Panc1 (cell line): Measurements from ENCODE around the gene LRRC61. TPM values are rescaled to one million over a fixed set of nuclear protein-coding genes. Genes with fewer than 3 reads are reported as not detected.

Experiments
- ATAC-seq: fragments of 200-7000 bp; cut with Tn5 transposase; 2 replicates; pipeline ENCODE4 v1.9.1; 2020; ENCODE audit warnings: mild to moderate bottlenecking, moderate library complexity
- BruUV-seq: library from RNA; stranded (reverse); fragments of 400-500 nt; replicated peaks from 2 replicates; lab custom pipeline; 2021; lab: Mats Ljungman, UMichigan
- CTCF ChIA-PET: fragments of 300-600 bp; sonication (Branson Sonifier 250); formaldehyde crosslinking; loops from one replicate; lab custom pipeline; 2022; ENCODE audit warnings: antibody characterized with exemption; lab: Charles Lee
- POLR2A ChIA-PET: fragments of 300-600 bp; sonication (Branson Sonifier 250); formaldehyde crosslinking; loops from one replicate; lab custom pipeline; 2022; ENCODE audit warnings: antibody characterized with exemption; lab: Charles Lee
- DNase-seq: peaks from one replicate; pipeline ENCODE4 v3.0.0-alpha.2; 2010; ENCODE audit warnings: low read depth, low spot score
- H3K27ac ChIP-seq: 2 replicates; pipeline ENCODE4 v1.5.1; 2011; ENCODE audit warnings: mild to moderate bottlenecking, low read length, inconsistent platforms
- H3K27me3 ChIP-seq: fragments of 200-500 bp; sonication (Bioruptor generic); 2 replicates; pipeline ENCODE4 v1.6.0; 2014; ENCODE audit warnings: low read length, inconsistent platforms; ENCODE audit not compliant: control insufficient read depth, insufficient read depth
- H3K36me3 ChIP-seq: fragments of 200-500 bp; sonication (Bioruptor generic); 2 replicates; pipeline ENCODE4 v1.5.1; 2014; ENCODE audit warnings: inconsistent platforms, mild to moderate bottlenecking, low read length, moderate library complexity; ENCODE audit not compliant: control insufficient read depth, insufficient read depth
- H3K4me1 ChIP-seq: 2 replicates; pipeline ENCODE4 v1.5.1; 2011; ENCODE audit warnings: inconsistent platforms, mild to moderate bottlenecking, low read length, moderate library complexity; ENCODE audit not compliant: control insufficient read depth, insufficient read depth
- H3K4me3 ChIP-seq, 2 experiments: 2 replicates each; pipeline ENCODE4 v1.5.1; 2011 to 2012; ENCODE audit warnings: low read depth in 2 of 2, low read length in 2 of 2, mild to moderate bottlenecking in 2 of 2, inconsistent platforms in 1 of 2, moderate library complexity in 1 of 2
- H3K9me3 ChIP-seq: fragments of 200-500 bp; sonication (Bioruptor generic); 2 replicates; pipeline ENCODE4 v1.5.1; 2014; ENCODE audit warnings: low read depth, mild to moderate bottlenecking, inconsistent platforms, low read length, moderate library complexity; ENCODE audit not compliant: control insufficient read depth, insufficient read depth
- POLR2AphosphoS5 ChIP-seq: IDR thresholded peaks from 2 replicates; pipeline ENCODE4 v1.6.1; 2012; ENCODE audit warnings: mild to moderate bottlenecking, low read depth, low read length, moderate library complexity
- SIN3A ChIP-seq: IDR thresholded peaks from 2 replicates; pipeline ENCODE4 v1.6.1; 2012; ENCODE audit warnings: low read depth, mild to moderate bottlenecking, low read length, moderate library complexity, borderline replicate concordance; ENCODE audit not compliant: insufficient read depth
- TCF7L2 ChIP-seq: IDR thresholded peaks from 2 replicates; pipeline ENCODE4 v1.6.1; 2011; ENCODE audit warnings: mild to moderate bottlenecking, low read depth, low read length, inconsistent platforms
- in situ Hi-C: cut with HindIII; loops from 2 replicates; pipeline ENCODE4 v1.10.0; 2016; ENCODE audit warnings: low sequenced_read_pairs, low pct_unique_long_range_greater_than_20kb
- intact Hi-C: fragments of 100-400 bp; cut with micrococcal nuclease; formaldehyde crosslinking; loops from one replicate; pipeline ENCODE4 v1.10.0; 2022; ENCODE audit not compliant: unreplicated experiment
- total RNA-seq: library from RNA; stranded (reverse); gene quantifications from one replicate; pipeline ENCODE4 v1.2.1, GENCODE V29; 2021; ENCODE audit not compliant: unreplicated experiment
- TF ChIP-seq, protein P1 (sequence below), 2 experiments: IDR thresholded peaks; 2 replicates each; pipeline ENCODE4 v1.6.1; 2011 to 2012; ENCODE audit warnings: low read depth in 2 of 2, control low read depth in 1 of 2, low read length in 1 of 2, mild to moderate bottlenecking in 1 of 2, moderate library complexity in 1 of 2; ENCODE audit not compliant: insufficient read depth in 1 of 2
- TF ChIP-seq, protein P2 (sequence below): fragments of 450-650 bp; IDR thresholded peaks from 2 replicates; pipeline ENCODE4 v1.5.1; 2017; ENCODE audit warnings: mild to moderate bottlenecking

LRRC61 gene
- total RNA-seq, 1 experiment from 2014 or later = 13.8 TPM

DNA sequence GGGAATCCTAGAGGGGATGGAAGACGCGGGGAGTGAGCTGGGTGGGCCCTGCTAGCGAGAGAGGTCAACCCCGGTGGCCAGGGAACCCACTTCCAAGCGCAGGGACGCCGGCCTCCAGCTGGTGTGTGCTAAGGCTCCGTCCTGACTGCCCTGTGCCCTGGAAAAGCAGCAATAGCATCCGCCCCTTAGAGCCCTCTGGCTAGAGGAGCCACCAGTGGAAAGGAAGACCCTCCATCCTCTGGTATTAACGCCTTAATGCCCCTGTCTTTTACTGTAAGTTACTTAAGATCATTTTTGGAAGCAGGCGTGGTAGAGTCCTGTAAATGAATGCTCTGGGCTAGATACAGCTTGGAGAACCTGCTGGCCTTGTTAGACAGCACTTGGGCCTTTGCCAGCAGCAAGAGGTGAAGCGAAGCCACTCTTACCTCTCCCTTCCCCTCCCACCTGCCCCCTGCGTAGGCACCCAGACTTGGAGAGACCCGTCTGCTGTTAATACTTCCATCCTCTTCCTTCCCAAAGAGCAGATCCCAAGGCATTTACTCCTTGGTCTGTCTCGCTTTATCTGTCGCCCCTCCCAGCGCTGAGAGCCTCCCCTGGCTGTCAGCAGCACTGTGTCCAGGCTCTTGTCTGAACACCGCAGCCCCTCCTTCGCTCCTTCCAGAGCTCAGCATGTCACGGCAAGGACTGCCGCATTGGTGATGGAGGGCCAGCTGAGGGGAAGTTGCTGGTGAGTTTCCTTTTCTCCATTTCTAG, 50.1 kb downstream of the LRRC61 start:
- Histone ChIP-seq H3K27ac (no peak overlapping the region), H3K9me3 (no peaks in the 10 kb centered on the region), H3K36me3 (peaks cover 9% of the 10 kb centered on the region), H3K27me3 (no peaks in the 10 kb centered on the region), H3K4me3 (no peak overlapping the region), H3K4me1 (peaks cover 55% of the 10 kb centered on the region)
- DNase-seq (no peak), ATAC-seq (no peak)
- POLR2A ChIA-PET = no interaction called here
- CTCF ChIA-PET = no interaction called here
- TF ChIP-seq POLR2AphosphoS5 (no peak), SIN3A (no peak), TCF7L2 (no peak)
- TF ChIP-seq, protein P1, sequence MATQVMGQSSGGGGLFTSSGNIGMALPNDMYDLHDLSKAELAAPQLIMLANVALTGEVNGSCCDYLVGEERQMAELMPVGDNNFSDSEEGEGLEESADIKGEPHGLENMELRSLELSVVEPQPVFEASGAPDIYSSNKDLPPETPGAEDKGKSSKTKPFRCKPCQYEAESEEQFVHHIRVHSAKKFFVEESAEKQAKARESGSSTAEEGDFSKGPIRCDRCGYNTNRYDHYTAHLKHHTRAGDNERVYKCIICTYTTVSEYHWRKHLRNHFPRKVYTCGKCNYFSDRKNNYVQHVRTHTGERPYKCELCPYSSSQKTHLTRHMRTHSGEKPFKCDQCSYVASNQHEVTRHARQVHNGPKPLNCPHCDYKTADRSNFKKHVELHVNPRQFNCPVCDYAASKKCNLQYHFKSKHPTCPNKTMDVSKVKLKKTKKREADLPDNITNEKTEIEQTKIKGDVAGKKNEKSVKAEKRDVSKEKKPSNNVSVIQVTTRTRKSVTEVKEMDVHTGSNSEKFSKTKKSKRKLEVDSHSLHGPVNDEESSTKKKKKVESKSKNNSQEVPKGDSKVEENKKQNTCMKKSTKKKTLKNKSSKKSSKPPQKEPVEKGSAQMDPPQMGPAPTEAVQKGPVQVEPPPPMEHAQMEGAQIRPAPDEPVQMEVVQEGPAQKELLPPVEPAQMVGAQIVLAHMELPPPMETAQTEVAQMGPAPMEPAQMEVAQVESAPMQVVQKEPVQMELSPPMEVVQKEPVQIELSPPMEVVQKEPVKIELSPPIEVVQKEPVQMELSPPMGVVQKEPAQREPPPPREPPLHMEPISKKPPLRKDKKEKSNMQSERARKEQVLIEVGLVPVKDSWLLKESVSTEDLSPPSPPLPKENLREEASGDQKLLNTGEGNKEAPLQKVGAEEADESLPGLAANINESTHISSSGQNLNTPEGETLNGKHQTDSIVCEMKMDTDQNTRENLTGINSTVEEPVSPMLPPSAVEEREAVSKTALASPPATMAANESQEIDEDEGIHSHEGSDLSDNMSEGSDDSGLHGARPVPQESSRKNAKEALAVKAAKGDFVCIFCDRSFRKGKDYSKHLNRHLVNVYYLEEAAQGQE (IDR thresholded peaks at IDR 0.05; ENCODE audit: insufficient read depth in 1 of 2, low read depth in 2 of 2, low read length in 1 of 2) = no peak
- TF ChIP-seq, protein P2, sequence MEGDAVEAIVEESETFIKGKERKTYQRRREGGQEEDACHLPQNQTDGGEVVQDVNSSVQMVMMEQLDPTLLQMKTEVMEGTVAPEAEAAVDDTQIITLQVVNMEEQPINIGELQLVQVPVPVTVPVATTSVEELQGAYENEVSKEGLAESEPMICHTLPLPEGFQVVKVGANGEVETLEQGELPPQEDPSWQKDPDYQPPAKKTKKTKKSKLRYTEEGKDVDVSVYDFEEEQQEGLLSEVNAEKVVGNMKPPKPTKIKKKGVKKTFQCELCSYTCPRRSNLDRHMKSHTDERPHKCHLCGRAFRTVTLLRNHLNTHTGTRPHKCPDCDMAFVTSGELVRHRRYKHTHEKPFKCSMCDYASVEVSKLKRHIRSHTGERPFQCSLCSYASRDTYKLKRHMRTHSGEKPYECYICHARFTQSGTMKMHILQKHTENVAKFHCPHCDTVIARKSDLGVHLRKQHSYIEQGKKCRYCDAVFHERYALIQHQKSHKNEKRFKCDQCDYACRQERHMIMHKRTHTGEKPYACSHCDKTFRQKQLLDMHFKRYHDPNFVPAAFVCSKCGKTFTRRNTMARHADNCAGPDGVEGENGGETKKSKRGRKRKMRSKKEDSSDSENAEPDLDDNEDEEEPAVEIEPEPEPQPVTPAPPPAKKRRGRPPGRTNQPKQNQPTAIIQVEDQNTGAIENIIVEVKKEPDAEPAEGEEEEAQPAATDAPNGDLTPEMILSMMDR = no peak
- intact Hi-C loops = no loop called here
- in situ Hi-C loops = no loop called here
- TSS peak; percentile 33 for BruUV-seq

DNA sequence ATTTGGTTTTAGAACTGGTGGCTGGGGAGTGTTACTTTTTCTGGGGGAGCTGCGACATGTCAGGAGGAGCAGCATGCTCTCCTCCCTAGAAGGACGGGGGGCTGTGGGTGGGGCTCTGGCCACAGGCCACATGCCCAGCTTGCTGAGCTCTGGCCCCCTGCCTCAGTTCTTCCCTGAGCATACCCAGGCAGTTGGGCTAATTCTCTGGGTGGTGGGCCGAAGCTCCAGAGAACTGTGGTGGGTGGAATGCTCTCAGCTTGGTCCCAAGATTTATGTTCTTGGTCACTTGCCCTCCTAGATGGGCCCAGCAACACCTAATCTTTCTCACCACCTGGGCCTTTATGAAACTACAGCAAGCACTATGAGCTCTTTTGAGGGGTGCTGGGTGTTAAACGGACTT, 50.9 kb downstream of the LRRC61 start:
- no peak for TF ChIP-seq TCF7L2
- TF ChIP-seq POLR2AphosphoS5 = no peak
- no peak for TF ChIP-seq SIN3A
- TF ChIP-seq, protein P1 (IDR thresholded peaks at IDR 0.05; ENCODE audit: insufficient read depth in 1 of 2, low read depth in 2 of 2, low read length in 1 of 2) = no peak
- TF ChIP-seq, protein P2 = no peak
- peak overlapping the region; percentile 61; the same call in 1 of the 2 replicates for H3K27ac ChIP-seq
- no peak for ATAC-seq
- ChIA-PET CTCF (no interaction called here), POLR2A (interaction anchor here (0.6 kb wide), 1 partner anchor 58 kb away, joined by 10 read pairs; no protein-coding TSS in a partner anchor)
- no TSS peak for BruUV-seq
- intact Hi-C loops (no loop called here), in situ Hi-C loops (no loop called here)
- peaks cover 9% of the 10 kb centered on the region for H3K36me3 ChIP-seq
- no peak for DNase-seq
- no peaks in the 10 kb centered on the region for H3K27me3 ChIP-seq
- H3K4me1 ChIP-seq = peaks cover 61% of the 10 kb centered on the region
- H3K9me3 ChIP-seq = no peaks in the 10 kb centered on the region
- H3K4me3 ChIP-seq = no peak overlapping the region
